HCT116 (cell line): ENCODE results near the gene WDR26. TPM values are rescaled to one million over a fixed set of nuclear protein-coding genes. Genes with fewer than 3 reads are reported as not detected.

Source experiments
- ATAC-seq: fragments of 200-7000 bp; cut with Tn5 transposase; 2 replicates; pipeline ENCODE4 v1.9.1; 2020; ENCODE audit warnings: mild to moderate bottlenecking, moderate library complexity
- BruUV-seq: library from RNA; stranded (reverse); fragments of 400-500 nt; replicated peaks from 2 replicates; lab custom pipeline; 2021; lab: Mats Ljungman, UMichigan
- CTCF ChIA-PET: fragments of 300-600 bp; sonication (Branson Sonifier 250); formaldehyde crosslinking; loops from one replicate; lab custom pipeline; 2021; ENCODE audit warnings: antibody characterized with exemption; lab: Charles Lee
- POLR2A ChIA-PET: fragments of 300-600, 350-600 bp; sonication (Branson Sonifier 250); formaldehyde crosslinking; loops from one replicate; lab custom pipeline; 2021; ENCODE audit warnings: antibody characterized with exemption; lab: Charles Lee
- RAD21 ChIA-PET, 2 experiments: fragments of 300-600 bp; sonication (Branson Sonifier 250); formaldehyde crosslinking; loops; one replicate each; lab custom pipeline; 2023; ENCODE audit warnings: low total read pairs in 2 of 2; ENCODE audit not compliant: uncharacterized antibody in 2 of 2, unreplicated experiment in 2 of 2, low non-redundant PET in 1 of 2; lab: Charles Lee
- DNase-seq: peaks from one replicate; pipeline ENCODE4 v3.0.0-alpha.2; 2010; ENCODE audit warnings: low read depth, low spot score
- H2AFZ ChIP-seq: fragments of 200-600 bp; shearing (Covaris generic), sonication (generic); 2 replicates; pipeline ENCODE4 v1.6.1; 2017; ENCODE audit warnings: low read depth, mixed run types, mixed read lengths, antibody characterized with exemption, low read length; ENCODE audit not compliant: poor library complexity, severe bottlenecking
- H3K27ac ChIP-seq: 2 replicates; pipeline ENCODE4 v1.5.1; 2012; ENCODE audit warnings: low read depth, low read length
- H3K27me3 ChIP-seq: fragments of 200-600 bp; sonication (generic); 2 replicates; pipeline ENCODE4 v1.6.1; 2016; ENCODE audit warnings: mixed run types, low read length, mixed read lengths; ENCODE audit not compliant: insufficient read depth
- H3K36me3 ChIP-seq, 2 experiments: fragments of 200-500 bp in 1 of 2; fragments of 200-600 bp in 1 of 2; sonication (Bioruptor generic) in 1 of 2; sonication (generic) in 1 of 2; 2 replicates each; pipeline versions ENCODE4 v1.5.1 to v1.6.1; 2014 to 2016; ENCODE audit warnings: low read length in 2 of 2, inconsistent platforms in 1 of 2, mixed read lengths in 1 of 2, mixed run types in 1 of 2; ENCODE audit not compliant: insufficient read depth in 2 of 2, control insufficient read depth in 1 of 2
- H3K4me1 ChIP-seq, 2 experiments: fragments of 200-600 bp in 1 of 2; sonication (generic) in 1 of 2; 2 replicates each; pipeline versions ENCODE4 v1.5.1 to v1.6.1; 2012 to 2017; ENCODE audit warnings: low read length in 2 of 2, inconsistent platforms in 1 of 2, mild to moderate bottlenecking in 1 of 2, mixed read lengths in 1 of 2, mixed run types in 1 of 2, moderate library complexity in 1 of 2; ENCODE audit not compliant: insufficient read depth in 2 of 2, control insufficient read depth in 1 of 2
- H3K4me2 ChIP-seq: fragments of 200-600 bp; sonication (generic); 2 replicates; pipeline ENCODE4 v1.6.1; 2017; ENCODE audit warnings: mixed run types, low read length, mixed read lengths
- H3K4me3 ChIP-seq, 2 experiments: fragments of 200-600 bp in 1 of 2; sonication (generic) in 1 of 2; replicated peaks in 1 of 2; 2 replicates each; pipeline ENCODE4 v1.5.1; 2011 to 2016; ENCODE audit warnings: low read length in 2 of 2, control low read depth in 1 of 2, low read depth in 1 of 2, mild to moderate bottlenecking in 1 of 2, mixed read lengths in 1 of 2, mixed run types in 1 of 2
- H3K79me2 ChIP-seq: fragments of 200-600 bp; sonication (generic); 2 replicates; pipeline ENCODE4 v1.6.1; 2017; ENCODE audit warnings: mild to moderate bottlenecking, mixed run types, low read length, moderate library complexity, mixed read lengths; ENCODE audit not compliant: insufficient read depth
- H3K9ac ChIP-seq: fragments of 200-600 bp; sonication (generic); 2 replicates; pipeline ENCODE4 v1.6.1; 2016; ENCODE audit warnings: low read length, mixed read lengths
- H3K9me2 ChIP-seq: fragments of 200-600 bp; sonication (generic), shearing (Covaris generic); 2 replicates; pipeline ENCODE4 v1.6.1; 2017; ENCODE audit warnings: mixed run types, mild to moderate bottlenecking, moderate library complexity; ENCODE audit not compliant: insufficient read depth
- H3K9me3 ChIP-seq, 2 experiments: fragments of 200-500 bp in 1 of 2; fragments of 200-600 bp in 1 of 2; sonication (Bioruptor generic) in 1 of 2; sonication (generic) in 1 of 2; 2 replicates each; pipeline ENCODE4 v1.6.1; 2014 to 2017; ENCODE audit warnings: low read length in 2 of 2, mixed read lengths in 2 of 2, inconsistent platforms in 1 of 2, low read depth in 1 of 2, mild to moderate bottlenecking in 1 of 2, mixed run types in 1 of 2, moderate library complexity in 1 of 2; ENCODE audit not compliant: control insufficient read depth in 1 of 2, insufficient read depth in 1 of 2
- H4K20me1 ChIP-seq: fragments of 200-600 bp; sonication (generic), shearing (Covaris generic); 2 replicates; pipeline ENCODE4 v1.6.1; 2017; ENCODE audit warnings: mixed run types, mild to moderate bottlenecking, moderate library complexity; ENCODE audit not compliant: insufficient read depth
- ATF3 ChIP-seq: IDR thresholded peaks from 2 replicates; pipeline ENCODE4 v1.6.1; 2012
- FOSL1 ChIP-seq: IDR thresholded peaks from 2 replicates; pipeline ENCODE4 v1.6.1; 2012; ENCODE audit warnings: low read depth
- JUND ChIP-seq: IDR thresholded peaks from 2 replicates; pipeline ENCODE4 v1.6.1; 2012
- RAD21 ChIP-seq: IDR thresholded peaks from 2 replicates; pipeline ENCODE4 v1.6.1; 2012; ENCODE audit warnings: low read depth, mild to moderate bottlenecking
- REST ChIP-seq: IDR thresholded peaks from 2 replicates; pipeline ENCODE4 v1.6.1; 2012; ENCODE audit warnings: low read depth
- intact Hi-C: fragments of 100-400 bp; cut with micrococcal nuclease; formaldehyde crosslinking; loops from 2 replicates; pipeline ENCODE4 v1.10.0; 2022
- microRNA-seq: library from miRNA; unstranded; fragments of <30 nt; microRNA quantifications from one replicate; pipeline ENCODE4, GENCODE V29; 2016; ENCODE audit warnings: borderline number of aligned reads
- total RNA-seq: library from RNA; stranded (reverse); gene quantifications from one replicate; pipeline ENCODE4 v1.2.1, GENCODE V29; 2021; ENCODE audit not compliant: unreplicated experiment

WDR26 gene
- total RNA-seq, 1 experiment from 2014 or later, result 57.2 TPM

GRCh38 chr1:224338150-224338838 lies 96.3 kb downstream of the WDR26 start:
- no peak overlapping the region for H3K27ac ChIP-seq
- ChIA-PET CTCF (no interaction called here), POLR2A (no interaction called here), RAD21 (no interaction called here)
- no peak overlapping the region for H3K9ac ChIP-seq
- no peak overlapping the region for H3K4me2 ChIP-seq
- no peaks in the 10 kb centered on the region for H3K79me2 ChIP-seq
- no peak for ATAC-seq
- no peak for TF ChIP-seq FOSL1
- TF ChIP-seq JUND, result no peak
- TF ChIP-seq REST, result no peak
- TF ChIP-seq RAD21, result no peak
- TF ChIP-seq ATF3, result no peak
- intact Hi-C loops, result loop anchor here (10.0 kb wide), 1 partner anchor 523 kb away; no protein-coding TSS in a partner anchor
- H2AFZ ChIP-seq, result no peak overlapping the region
- no peak for DNase-seq
- H3K9me3 ChIP-seq, result peaks cover 3 to 4% of the 10 kb centered on the region in 2 experiments; a peak in 1 of 4 replicates
- no peaks in the 10 kb centered on the region for H3K9me2 ChIP-seq
- H3K4me1 ChIP-seq, result no peaks in the 10 kb centered on the region
- H3K4me3 ChIP-seq, result no peak overlapping the region
- no TSS peak for BruUV-seq
- no peaks in the 10 kb centered on the region for H3K36me3 ChIP-seq
- no peaks in the 10 kb centered on the region for H3K27me3 ChIP-seq
- H4K20me1 ChIP-seq, result no peaks in the 10 kb centered on the region

Small RNA genes lying within 50 kb of the gene (microRNA-seq; reads per million reads assigned to microRNA genes)
- gene MIR4742, result not detected

Other genes with a start within 250 kb of the WDR26 start
- gene NVL, start 104.6 kb downstream of the WDR26 start, total RNA-seq, result 21.9 TPM
- 48.9 TPM for gene CNIH4, start 77.9 kb downstream of the WDR26 start, total RNA-seq
- 1.8 TPM for gene CNIH3, start 181.5 kb upstream of the WDR26 start, total RNA-seq